GM19397 (cell line): Measurements from ENCODE around the gene NF2.
"Not testable (repeated sequence)": the region's sequence is repeated elsewhere in the genome, so short reads cannot be mapped to it uniquely, and the experiment has no call there.

Source experiments
- ATAC-seq: cut with Tn5 transposase; IDR thresholded peaks from one replicate; pipeline ENCODE4 v1.9.1; 2021; ENCODE audit warnings: mild to moderate bottlenecking, moderate library complexity; ENCODE audit not compliant: unreplicated experiment

The NF2 gene

DNA sequence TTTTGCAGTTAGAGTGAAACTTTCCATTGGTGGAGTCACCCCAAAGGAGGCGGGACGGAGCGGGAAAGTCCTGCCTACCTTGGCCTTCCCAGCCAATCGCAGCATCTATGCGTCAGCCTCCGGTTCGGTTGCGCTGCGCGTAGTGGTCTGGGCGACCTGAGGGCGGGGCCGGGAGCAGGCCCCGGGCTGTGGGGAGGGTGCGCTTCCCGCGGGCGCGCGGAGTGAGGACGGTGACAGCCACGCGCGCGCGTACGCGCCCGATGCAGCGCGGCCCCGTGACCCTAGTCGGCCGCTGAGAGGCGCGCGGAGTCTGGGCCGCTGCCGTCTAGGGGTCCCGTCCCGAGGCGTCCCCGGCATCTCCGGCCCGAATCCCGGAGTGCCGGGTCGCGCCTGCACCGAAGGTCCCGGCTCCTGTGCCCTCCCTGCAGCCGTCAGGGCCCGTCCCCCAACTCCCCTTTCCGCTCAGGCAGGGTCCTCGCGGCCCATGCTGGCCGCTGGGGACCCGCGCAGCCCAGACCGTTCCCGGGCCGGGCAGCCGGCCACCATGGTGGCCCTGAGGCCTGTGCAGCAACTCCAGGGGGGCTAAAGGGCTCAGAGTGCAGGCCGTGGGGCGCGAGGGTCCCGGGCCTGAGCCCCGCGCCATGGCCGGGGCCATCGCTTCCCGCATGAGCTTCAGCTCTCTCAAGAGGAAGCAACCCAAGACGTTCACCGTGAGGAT is at the start of gene NF2:
Gene NF2, plus strand, starts transcription at position 276 of the 718 bp plus-strand sequence. Its CDS starts 366 bp downstream, at position 642.
- ATAC-seq: peak; percentile 96

DNA sequence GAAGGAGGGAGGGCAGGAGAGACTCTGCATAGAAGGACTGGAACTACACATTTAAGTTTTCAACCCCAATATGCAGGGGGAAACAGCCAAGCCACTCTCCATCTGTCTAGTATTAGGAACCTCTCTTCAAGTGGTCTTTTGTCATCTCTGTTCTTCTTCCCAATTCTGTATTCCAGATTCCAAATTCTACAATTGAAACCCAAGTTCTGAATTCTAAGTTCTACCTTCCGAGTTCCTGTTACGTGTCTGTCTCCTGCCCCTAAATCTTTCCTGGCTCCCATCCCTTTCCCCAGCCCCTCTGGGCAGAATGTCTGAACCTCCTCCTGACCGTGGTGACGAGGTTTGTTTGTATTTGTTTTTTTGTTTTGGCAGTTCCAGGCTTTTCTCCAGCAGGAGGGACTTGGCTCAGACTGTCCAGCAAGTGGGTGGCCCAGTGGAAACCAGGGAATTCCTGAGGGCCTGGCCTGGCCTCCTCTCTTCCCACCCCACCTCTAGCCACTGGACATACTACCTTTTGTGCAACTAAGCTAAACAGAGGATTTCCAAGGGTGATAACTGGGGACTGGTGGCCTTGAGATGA is 48.3 kb upstream of the NF2 start:
- ATAC-seq: no peak

- no peak for ATAC-seq
Measured at GRCh38 chr22:29559030-29559429, 44.4 kb upstream of the NF2 start.

- no peak for ATAC-seq
Measured at GRCh38 chr22:29559853-29560252, 43.6 kb upstream of the NF2 start.

- no peak for ATAC-seq
Measured at GRCh38 chr22:29563652-29564460, 39.6 kb upstream of the NF2 start.

GRCh38 chr22:29566513-29566912 is 36.9 kb upstream of the NF2 start:
- not testable (repeated sequence) for ATAC-seq

GRCh38 chr22:29567338-29567737 is 36.1 kb upstream of the NF2 start:
- ATAC-seq: no peak

DNA sequence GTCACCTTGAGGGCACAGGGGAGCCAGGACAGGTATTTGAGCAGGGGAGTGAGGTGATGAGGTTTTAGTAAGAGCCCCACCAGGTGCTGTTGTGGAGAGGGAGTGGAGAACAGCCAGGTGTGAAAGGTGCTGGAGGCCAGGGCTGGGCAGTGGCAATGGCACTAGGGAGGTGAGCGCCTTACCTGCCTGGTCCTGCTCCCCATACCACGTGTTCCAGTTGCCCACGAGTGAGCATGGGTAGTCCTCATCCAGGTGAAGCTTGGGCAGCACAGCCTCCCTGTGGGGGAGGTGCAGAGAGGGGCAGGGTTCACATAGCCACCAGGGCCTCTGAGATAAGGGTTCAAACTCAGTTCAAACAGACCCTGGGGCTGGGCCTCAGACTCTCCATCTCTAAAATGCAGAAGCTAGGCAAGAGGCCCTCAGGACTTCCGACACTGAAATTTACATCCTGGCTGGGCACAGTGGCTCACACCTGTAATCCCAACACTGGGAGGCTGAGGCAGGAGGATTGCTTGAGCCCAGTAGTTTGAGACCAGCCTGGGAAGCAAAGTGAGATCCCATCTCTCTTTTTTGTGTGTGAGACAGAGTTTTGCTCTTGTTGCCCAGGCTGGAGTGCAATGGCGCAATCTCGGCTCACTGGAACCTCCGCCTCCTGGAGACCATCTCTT is 34.3 kb upstream of the NF2 start:
- no peak for ATAC-seq

- no peak for ATAC-seq
Measured at GRCh38 chr22:29570456-29570855, 33.0 kb upstream of the NF2 start.

DNA sequence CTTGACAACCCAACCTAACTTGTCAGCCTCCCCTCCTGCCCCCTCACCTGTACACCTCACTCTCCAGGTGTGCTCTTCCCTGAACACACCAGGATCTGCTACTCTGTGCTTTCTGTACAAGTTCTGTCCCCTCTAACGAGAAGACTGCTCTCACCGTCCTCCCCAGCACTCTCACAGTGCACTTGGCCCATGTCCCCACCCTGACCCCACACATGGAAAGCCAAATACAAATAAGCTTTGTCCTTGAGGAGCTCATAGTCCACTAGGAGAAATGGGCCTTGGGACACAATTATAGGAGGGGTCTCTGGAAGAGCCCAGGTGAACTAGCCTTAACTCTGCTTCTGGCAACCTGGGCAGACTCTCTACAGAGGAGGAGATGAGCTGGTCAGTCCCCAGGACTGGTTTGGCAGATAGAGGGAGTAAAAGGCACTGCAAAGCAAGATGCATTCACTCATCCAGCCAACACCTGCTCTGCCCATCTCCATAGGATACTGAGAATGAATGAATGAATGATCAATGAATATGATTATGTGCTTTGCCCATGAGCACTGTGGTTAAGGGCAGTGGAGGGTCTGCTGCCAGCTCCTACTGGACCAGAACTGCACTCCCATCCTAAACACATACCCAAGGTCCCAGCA is 32.4 kb upstream of the NF2 start:
- ATAC-seq: no peak

GRCh38 chr22:29574762-29575450 is 28.5 kb upstream of the NF2 start:
- ATAC-seq: no peak

DNA sequence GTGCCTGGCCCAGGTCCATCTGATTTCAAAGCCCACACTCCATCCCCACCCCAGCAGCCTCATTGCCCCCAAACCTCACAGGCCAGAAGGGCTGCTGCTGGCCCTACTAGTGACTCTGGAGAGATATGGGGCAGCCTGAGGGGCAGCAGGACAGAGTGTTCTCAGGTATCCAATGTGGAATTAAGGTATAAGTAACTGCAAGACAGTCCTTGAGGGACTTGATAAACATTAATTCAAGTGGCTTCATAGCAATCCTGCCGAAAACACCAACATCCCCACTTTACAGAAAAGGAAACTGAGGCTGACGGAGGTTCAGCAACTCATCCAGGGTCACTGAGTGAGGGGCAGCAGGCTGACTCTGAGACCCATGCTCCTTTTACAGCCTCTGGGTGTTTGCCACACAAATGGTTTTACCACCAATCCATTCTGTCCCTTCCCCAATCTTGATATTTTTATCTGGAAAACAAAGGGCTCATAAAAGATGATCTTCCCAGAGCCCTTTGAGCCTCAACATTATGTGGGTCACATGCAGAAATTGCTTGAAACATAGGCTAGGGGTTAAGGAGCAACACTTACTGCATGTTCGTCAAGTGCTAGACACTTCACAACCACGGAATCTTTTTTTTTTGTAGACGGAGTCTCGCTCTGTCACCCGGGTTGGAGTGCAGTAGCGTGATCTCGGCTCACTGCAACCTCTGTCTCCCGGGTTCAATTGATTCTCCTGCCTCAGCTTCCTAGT is 24.8 kb upstream of the NF2 start:
- no peak for ATAC-seq

- ATAC-seq: no peak
Measured at GRCh38 chr22:29580200-29580810, 23.1 kb upstream of the NF2 start.

- ATAC-seq: no peak
Measured at GRCh38 chr22:29581799-29582198, 21.6 kb upstream of the NF2 start.

DNA sequence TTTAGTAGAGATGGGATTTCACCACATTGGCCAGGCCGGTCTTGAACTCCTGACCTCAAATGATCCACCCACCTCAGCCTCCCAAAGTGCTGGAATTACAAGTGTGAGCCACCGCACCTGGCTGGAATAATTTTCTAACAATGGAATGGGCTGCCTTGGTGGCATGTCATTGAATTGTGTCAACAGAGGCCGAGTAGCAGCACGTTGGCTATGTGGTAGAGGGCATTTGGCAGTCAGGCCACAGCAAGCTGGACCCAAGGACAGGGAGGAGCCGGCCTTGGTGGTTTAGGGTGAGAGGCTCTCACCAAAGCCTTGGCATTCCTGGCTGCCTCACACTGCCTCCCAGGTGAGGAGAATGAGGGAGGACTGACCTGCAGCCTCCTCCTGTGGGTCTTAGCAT is 18.5 kb upstream of the NF2 start:
- no peak for ATAC-seq

DNA sequence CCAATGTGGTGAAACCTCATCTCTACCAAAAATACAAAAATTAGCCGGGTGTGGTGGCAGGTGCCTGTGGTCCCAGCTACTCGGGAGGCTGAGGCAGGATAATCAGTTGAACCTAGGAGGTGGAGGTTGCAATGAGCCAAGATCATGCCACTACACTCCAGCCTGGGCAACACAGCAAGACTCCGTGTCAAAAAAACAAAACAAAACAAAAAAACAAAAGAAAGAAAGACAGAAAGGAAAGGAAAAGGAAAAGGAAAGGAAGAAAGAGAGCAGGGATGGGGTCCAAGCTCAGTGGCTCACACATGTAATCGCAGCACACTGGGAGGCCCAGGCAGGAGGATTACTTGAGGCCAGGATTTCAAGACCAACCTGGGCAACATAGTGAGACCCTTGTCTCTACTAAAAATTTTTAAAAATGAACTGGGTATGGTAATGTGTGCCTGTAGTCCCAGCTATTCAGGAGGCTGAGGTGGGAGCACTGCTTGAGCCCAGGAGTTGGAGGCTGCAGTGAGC is 17.2 kb upstream of the NF2 start:
- not testable (repeated sequence) for ATAC-seq

- no peak for ATAC-seq
Measured at GRCh38 chr22:29587938-29588699, 15.3 kb upstream of the NF2 start.

- ATAC-seq: no peak
Measured at GRCh38 chr22:29593923-29594322, 9.5 kb upstream of the NF2 start.
